GM13977 (cell line): Measurements from ENCODE around the gene TLR2.
A peak's percentile ranks its signal among the peaks of the same experiment; 100 is the strongest.

Experiments
- DNase-seq: peaks from one replicate; pipeline ENCODE4 v3.0.0; 2012; ENCODE audit warnings: low spot score
- CTCF ChIP-seq: IDR thresholded peaks from 2 replicates; pipeline ENCODE4 v1.5.1; 2012; ENCODE audit warnings: mild to moderate bottlenecking, control low read depth; ENCODE audit not compliant: insufficient read depth; ENCODE audit errors: extremely low read depth, missing control alignments
- in situ Hi-C: fragments of 300-500 bp; cut with MboI; formaldehyde crosslinking; loops from one replicate; pipeline ENCODE4 v1.12.0; 2022; ENCODE audit warnings: low sequenced_read_pairs, low pct_unique_long_range_greater_than_20kb, mixed read lengths, inconsistent platforms; ENCODE audit not compliant: unreplicated experiment

TLR2 gene

GRCh38 chr4:153750197-153750817 lies 66.2 kb downstream of the TLR2 start:
- in situ Hi-C loops, result loop anchor here (10.0 to 25.0 kb wide), 2 partner anchors 116 to 413 kb away; partner anchors contain the start of gene MND1
- DNase-seq, result peak; percentile 69
- peak; percentile 75 for TF ChIP-seq CTCF

GRCh38 chr4:153755186-153755585 lies 71.1 kb downstream of the TLR2 start:
- no peak for TF ChIP-seq CTCF
- in situ Hi-C loops, result loop anchor here (10.0 to 25.0 kb wide), 2 partner anchors 120 to 418 kb away; partner anchors contain the start of gene MND1
- no peak for DNase-seq
